Rectal smooth muscle tissue (tissue), 1 donor: ENCODE measurements around the gene EVA1B.

ENCODE experiments used
- H3K27ac ChIP-seq: one replicate; pipeline ENCODE4 v1.7.0; 2013; ENCODE audit warnings: low read depth, low read length, inconsistent platforms
- H3K27me3 ChIP-seq: one replicate; pipeline ENCODE4 v1.7.0; 2013; ENCODE audit warnings: low read length; ENCODE audit not compliant: control insufficient read depth, insufficient read depth
- H3K36me3 ChIP-seq: one replicate; pipeline ENCODE4 v1.7.0; 2013; ENCODE audit warnings: low read length; ENCODE audit not compliant: control insufficient read depth, insufficient read depth
- H3K4me1 ChIP-seq: one replicate; pipeline ENCODE4 v1.7.0; 2013; ENCODE audit warnings: low read length; ENCODE audit not compliant: control insufficient read depth, insufficient read depth
- H3K4me3 ChIP-seq: one replicate; pipeline ENCODE4 v1.7.0; 2013; ENCODE audit warnings: low read length
- H3K9ac ChIP-seq: one replicate; pipeline ENCODE4 v1.7.0; 2013; ENCODE audit warnings: low read length

Gene EVA1B

GRCh38 chr1:36323636-36324352 is at the start of gene EVA1B:
TSS of gene EVA1B (minus strand) at chr1:36323645. CDS start at chr1:36323037, 608 bp downstream.
- no peaks in the 10 kb centered on the region for H3K27me3 ChIP-seq
- peak within 1 kb of the TSS; percentile 57 for H3K27ac ChIP-seq
- H3K4me1 ChIP-seq: peaks cover 3% of the 10 kb centered on the region
- peak within 1 kb of the TSS; percentile 41 for H3K9ac ChIP-seq
- peak within 1 kb of the TSS; percentile 75 for H3K4me3 ChIP-seq
- no peaks in the 10 kb centered on the region for H3K36me3 ChIP-seq

DNA sequence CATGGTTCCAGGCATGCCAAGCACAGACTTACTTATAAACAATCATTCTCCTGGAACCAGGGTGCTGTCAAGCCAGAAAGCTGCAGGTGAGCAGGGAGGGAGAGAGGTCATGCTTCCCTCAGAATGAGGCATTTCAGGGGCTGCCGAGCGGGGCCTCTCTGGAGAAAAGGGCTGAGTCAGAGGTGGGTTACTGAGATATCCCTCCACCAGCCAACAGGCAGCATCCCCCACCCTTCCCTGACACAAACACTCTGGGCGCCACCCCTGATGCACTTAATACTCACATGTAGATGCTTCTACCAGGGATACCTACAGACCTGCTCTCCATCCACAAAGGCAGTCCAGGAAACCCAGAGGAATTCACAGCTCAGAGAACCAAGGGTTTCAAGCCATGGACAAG is 49.2 kb upstream of the EVA1B start:
- no peaks in the 10 kb centered on the region for H3K27me3 ChIP-seq
- H3K9ac ChIP-seq: no peak overlapping the region
- peaks cover under 1% of the 10 kb centered on the region for H3K36me3 ChIP-seq
- peak overlapping the region; percentile 27 for H3K27ac ChIP-seq
- H3K4me3 ChIP-seq: no peak overlapping the region
- H3K4me1 ChIP-seq: peaks cover 25% of the 10 kb centered on the region

GRCh38 chr1:36369061-36369861 is 45.8 kb upstream of the EVA1B start:
- Histone ChIP-seq H3K36me3 (peaks cover 4% of the 10 kb centered on the region), H3K4me1 (peaks cover 25% of the 10 kb centered on the region), H3K9ac (no peak overlapping the region), H3K4me3 (no peak overlapping the region), H3K27me3 (no peaks in the 10 kb centered on the region), H3K27ac (no peak overlapping the region)

DNA sequence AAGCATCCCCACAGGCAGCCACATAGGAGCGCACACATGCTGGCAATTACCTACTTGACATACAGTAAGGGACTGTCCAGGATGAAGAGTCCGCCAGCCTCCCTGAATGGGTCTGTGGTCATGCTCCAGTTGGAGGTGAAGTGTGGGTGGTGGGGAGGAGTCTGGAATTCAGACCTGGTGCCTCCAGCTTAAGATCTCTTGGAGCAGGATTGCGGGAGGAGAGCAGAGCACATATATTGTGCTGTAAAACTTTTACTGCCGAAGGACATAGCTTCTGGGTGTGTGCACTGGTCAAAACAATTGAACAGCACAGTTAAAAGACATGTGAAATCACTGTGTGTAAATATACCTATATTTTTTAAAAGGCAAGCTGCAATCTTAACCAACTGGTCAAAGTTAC is 44.4 kb upstream of the EVA1B start:
- Histone ChIP-seq H3K36me3 (peaks cover 6% of the 10 kb centered on the region), H3K9ac (no peak overlapping the region), H3K27me3 (no peaks in the 10 kb centered on the region), H3K4me3 (no peak overlapping the region), H3K4me1 (peaks cover 13% of the 10 kb centered on the region), H3K27ac (no peak overlapping the region)

DNA sequence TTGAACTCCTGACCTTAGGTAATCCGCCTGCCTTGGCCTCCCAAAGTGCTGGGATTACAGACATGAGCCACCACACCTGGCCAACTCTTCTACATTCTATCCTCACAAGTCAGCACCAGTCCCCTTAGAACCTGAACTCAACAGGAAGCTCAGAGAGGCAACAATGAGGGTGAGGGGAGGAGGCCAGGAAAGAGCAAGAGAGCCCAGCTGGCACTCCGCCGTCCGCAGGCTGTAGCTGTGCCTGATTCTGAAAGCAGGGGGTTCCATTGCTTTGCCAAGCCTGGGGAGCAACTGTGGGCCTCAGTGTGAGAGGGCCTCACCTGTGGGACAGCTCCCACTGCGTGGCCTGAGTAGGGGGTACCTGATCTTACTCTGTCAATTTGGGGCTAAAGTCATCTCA is 43.6 kb upstream of the EVA1B start:
- Histone ChIP-seq H3K27me3 (no peaks in the 10 kb centered on the region), H3K9ac (no peak overlapping the region), H3K36me3 (peaks cover 11% of the 10 kb centered on the region), H3K4me3 (no peak overlapping the region), H3K27ac (no peak overlapping the region), H3K4me1 (peaks cover 13% of the 10 kb centered on the region)

- Histone ChIP-seq H3K9ac (no peak overlapping the region), H3K27ac (no peak overlapping the region), H3K27me3 (no peaks in the 10 kb centered on the region), H3K4me1 (peaks cover 13% of the 10 kb centered on the region), H3K4me3 (no peak overlapping the region), H3K36me3 (peaks cover 16% of the 10 kb centered on the region)
Observed at GRCh38 chr1:36366091-36366661, 42.7 kb upstream of the EVA1B start.

- Histone ChIP-seq H3K4me3 (no peak overlapping the region), H3K9ac (no peak overlapping the region), H3K27ac (no peak overlapping the region), H3K4me1 (peaks cover 13% of the 10 kb centered on the region), H3K27me3 (no peaks in the 10 kb centered on the region), H3K36me3 (peaks cover 21% of the 10 kb centered on the region)
Observed at GRCh38 chr1:36365381-36365780, 41.9 kb upstream of the EVA1B start.

GRCh38 chr1:36359911-36360550 is 36.6 kb upstream of the EVA1B start:
- Histone ChIP-seq H3K4me3 (no peak overlapping the region), H3K9ac (no peak overlapping the region), H3K27ac (no peak overlapping the region), H3K36me3 (peaks cover 40% of the 10 kb centered on the region), H3K4me1 (no peaks in the 10 kb centered on the region), H3K27me3 (no peaks in the 10 kb centered on the region)

DNA sequence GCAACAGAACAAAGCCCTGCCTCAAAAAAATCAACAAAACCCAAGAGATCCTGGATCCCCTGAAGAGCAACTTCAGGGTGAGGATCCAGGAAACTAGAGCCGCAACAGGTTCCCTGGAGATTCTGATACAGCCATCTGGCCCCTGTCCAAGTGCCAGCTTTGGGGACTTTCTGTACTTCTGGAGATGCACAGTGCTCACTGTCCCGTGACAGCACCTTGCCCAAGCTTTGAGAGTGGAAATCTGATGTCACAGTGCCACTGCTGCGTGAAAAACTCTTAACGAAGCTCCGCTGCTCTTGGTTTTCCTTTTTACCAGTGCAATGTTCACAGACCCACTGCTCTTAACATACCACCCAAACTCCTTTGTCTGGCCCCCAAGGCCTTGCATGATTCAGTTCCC is 35.9 kb upstream of the EVA1B start:
- peaks cover 46% of the 10 kb centered on the region for H3K36me3 ChIP-seq
- no peak overlapping the region for H3K9ac ChIP-seq
- no peak overlapping the region for H3K27ac ChIP-seq
- no peak overlapping the region for H3K4me3 ChIP-seq
- H3K4me1 ChIP-seq: no peaks in the 10 kb centered on the region
- H3K27me3 ChIP-seq: no peaks in the 10 kb centered on the region

GRCh38 chr1:36358514-36359084 is 35.2 kb upstream of the EVA1B start:
- H3K27me3 ChIP-seq: no peaks in the 10 kb centered on the region
- no peak overlapping the region for H3K4me3 ChIP-seq
- no peak overlapping the region for H3K27ac ChIP-seq
- peaks cover 50% of the 10 kb centered on the region for H3K36me3 ChIP-seq
- no peaks in the 10 kb centered on the region for H3K4me1 ChIP-seq
- no peak overlapping the region for H3K9ac ChIP-seq

DNA sequence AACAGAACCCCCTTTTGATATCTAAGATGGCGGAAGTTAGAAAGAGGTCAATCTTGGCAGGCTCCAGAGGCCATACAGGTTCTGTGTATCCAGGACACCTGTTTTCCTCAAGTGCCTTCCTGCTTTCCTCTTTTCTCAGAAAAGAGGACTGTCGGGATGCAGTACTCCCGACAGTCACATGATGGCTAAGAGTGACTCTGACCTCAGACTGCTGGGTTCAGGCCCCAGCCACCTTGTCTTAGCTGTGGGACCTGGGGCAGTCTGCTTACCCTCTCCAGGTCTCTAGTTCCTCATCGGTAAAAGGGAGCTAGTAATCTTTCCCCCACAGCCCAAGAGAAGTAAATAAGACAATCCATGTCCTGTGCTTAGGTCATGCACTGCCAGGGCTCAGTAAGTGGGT is 32.4 kb upstream of the EVA1B start:
- H3K27me3 ChIP-seq: no peaks in the 10 kb centered on the region
- no peak overlapping the region for H3K9ac ChIP-seq
- peaks cover 17% of the 10 kb centered on the region for H3K4me1 ChIP-seq
- peaks cover 39% of the 10 kb centered on the region for H3K36me3 ChIP-seq
- no peak overlapping the region for H3K27ac ChIP-seq
- no peak overlapping the region for H3K4me3 ChIP-seq

- no peaks in the 10 kb centered on the region for H3K27me3 ChIP-seq
- no peak overlapping the region for H3K9ac ChIP-seq
- no peak overlapping the region for H3K27ac ChIP-seq
- no peak overlapping the region for H3K4me3 ChIP-seq
- H3K4me1 ChIP-seq: peaks cover 23% of the 10 kb centered on the region
- peaks cover 33% of the 10 kb centered on the region for H3K36me3 ChIP-seq
Observed at GRCh38 chr1:36354486-36354885, 31.0 kb upstream of the EVA1B start.
